Kidney capillary endothelial cell (primary cell): ENCODE results near the gene VSTM2L.

Source experiments
- DNase-seq: peaks from one replicate; pipeline ENCODE4 v3.0.0-alpha.2; 2018; ENCODE audit warnings: low spot score

Gene VSTM2L

GRCh38 chr20:37899105-37900045, 3.6 kb upstream of the VSTM2L start:
- DNase-seq, result no peak

- DNase-seq, result no peak
These were observed 1.7 kb upstream of the VSTM2L start for GRCh38 chr20:37901240-37901639.

GRCh38 chr20:37901654-37902503, 1.0 kb upstream of the VSTM2L start:
- DNase-seq, result no peak

GRCh38 chr20:37903317-37904007, 535 bp downstream of the VSTM2L start:
- DNase-seq, result no peak

- no peak for DNase-seq
These were observed 1.2 kb downstream of the VSTM2L start for GRCh38 chr20:37904008-37904642.

GRCh38 chr20:37904845-37905373, 2.0 kb downstream of the VSTM2L start:
- DNase-seq, result no peak

- DNase-seq, result no peak
These were observed 3.0 kb downstream of the VSTM2L start for GRCh38 chr20:37905671-37906613.

- DNase-seq, result no peak
These were observed 4.4 kb downstream of the VSTM2L start for GRCh38 chr20:37907330-37907676.

- no peak for DNase-seq
These were observed 4.9 kb downstream of the VSTM2L start for GRCh38 chr20:37907677-37908401.

GRCh38 chr20:37911261-37911660, 8.3 kb downstream of the VSTM2L start:
- DNase-seq, result no peak

- no peak for DNase-seq
These were observed 8.9 kb downstream of the VSTM2L start for GRCh38 chr20:37911838-37912281.

GRCh38 chr20:37912874-37913273, 9.9 kb downstream of the VSTM2L start:
- no peak for DNase-seq

- no peak for DNase-seq
These were observed 10.8 kb downstream of the VSTM2L start for GRCh38 chr20:37913567-37914366.

GRCh38 chr20:37914367-37914671, 11.4 kb downstream of the VSTM2L start:
- DNase-seq, result no peak

GRCh38 chr20:37914672-37915433, 11.9 kb downstream of the VSTM2L start:
- DNase-seq, result no peak

GRCh38 chr20:37915434-37915787, 12.5 kb downstream of the VSTM2L start:
- DNase-seq, result no peak

- DNase-seq, result no peak
These were observed 13.1 kb downstream of the VSTM2L start for GRCh38 chr20:37915800-37916570.

- DNase-seq, result no peak
These were observed 14.5 kb downstream of the VSTM2L start for GRCh38 chr20:37917461-37917860.
